ENCODE results near the gene ZNF141.
A peak's percentile ranks its signal among the peaks of the same experiment; 100 is the strongest.
"Not testable (repeated sequence)": the region's sequence is repeated elsewhere in the genome, so short reads cannot be mapped to it uniquely, and the experiment has no call there.

Gene ZNF141

DNA sequence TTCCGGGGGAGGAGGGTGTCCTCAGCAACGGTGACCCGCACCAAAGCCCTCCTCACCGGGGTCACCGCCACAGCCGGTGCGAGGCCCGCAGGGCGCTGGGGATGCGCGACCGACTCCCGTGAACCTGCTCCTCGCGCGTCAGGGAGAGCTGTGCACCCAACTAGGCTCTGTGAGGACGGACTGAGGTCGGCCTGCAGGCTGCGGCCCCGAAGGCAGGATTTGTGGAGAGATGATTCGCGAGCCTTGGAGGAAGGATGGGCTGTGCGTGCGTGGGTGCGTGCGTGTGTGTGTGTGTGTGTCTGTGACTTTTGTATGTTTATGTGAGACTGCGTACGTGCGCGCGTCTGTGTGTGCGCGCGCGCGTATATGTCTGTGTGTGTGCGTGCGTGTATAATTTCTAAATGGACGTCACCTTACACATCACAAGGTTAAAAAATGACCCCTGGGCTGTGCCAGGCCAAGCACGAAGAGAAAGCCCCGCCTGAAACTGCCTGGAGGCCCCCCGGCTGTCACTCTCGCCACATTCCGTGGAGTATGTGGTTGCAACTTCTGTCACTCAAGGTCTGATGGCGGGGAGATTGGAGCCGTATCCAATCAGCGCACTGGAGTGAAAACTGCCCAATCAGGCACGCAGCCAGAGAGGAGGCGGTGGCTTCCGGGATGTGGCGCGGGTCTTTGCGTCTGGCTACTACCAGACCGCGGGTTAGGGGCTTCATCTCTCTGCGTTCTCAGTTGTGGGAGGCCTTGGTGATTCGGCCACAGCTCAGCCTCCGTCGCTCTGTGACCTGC, at the start of gene ZNF141:
Gene ZNF141, plus strand, starts transcription at position 672 of the 789 bp plus-strand sequence. CDS start 170 bp downstream, outside the sequence.
- peak; percentile 99 for DNase-seq (ENCODE audit: low spot score)

DNA sequence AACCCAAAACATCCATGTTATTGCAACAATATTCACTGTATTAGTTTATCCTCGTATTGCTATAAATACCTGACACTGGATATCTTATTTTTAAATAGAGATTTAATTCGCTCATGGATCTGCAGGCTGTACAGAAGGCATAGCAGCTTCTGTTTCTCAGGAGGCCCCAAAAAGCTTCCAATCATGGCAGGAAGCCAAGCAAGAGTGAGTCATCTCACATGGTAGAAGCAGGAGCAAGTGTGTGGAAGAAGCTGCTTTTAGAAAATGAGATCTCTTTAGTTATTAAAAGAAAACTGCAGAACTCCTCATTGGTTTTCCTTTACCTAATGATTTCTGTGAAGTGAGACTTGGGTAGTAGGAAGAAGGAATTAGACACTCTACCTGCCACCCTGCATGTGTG, 48.7 kb upstream of the ZNF141 start:
- DNase-seq (ENCODE audit: low spot score): no peak

DNA sequence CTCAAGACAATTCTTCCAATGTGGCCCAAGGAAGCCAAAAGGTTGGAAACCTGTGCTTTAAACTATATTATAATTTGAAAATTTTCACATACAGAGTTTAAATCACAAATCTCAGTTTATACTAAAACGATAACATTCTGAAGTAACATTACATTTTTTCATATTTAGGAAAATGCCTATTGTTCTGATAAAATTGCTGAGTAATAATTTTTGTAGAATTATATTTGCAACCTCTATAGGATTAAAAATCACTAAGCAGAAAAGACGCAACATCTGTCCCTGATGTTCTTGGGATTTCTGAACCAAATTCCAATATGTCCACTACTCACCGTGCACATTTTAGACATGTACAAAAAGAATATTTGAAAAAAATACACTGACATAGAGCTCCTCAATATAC, 42.9 kb upstream of the ZNF141 start:
- DNase-seq (ENCODE audit: low spot score): no peak

DNA sequence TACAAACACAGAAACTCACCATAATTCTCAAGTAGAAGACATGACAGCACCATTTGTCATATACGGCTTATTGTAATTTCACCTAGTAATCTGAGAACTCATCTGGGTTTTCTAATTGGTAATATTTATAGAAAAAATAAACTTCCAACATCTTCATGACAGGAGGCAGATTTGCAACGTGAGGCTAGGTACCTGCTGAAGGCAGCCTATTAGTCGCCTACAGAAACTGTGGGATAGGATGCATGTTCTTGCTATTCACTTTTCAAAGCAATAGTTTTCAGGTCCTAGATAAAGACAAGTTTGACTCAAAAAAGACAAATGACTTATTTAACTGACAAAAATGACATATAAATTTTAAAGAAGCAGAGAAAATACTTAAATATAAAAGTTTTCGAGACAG, 35.2 kb upstream of the ZNF141 start:
- DNase-seq (ENCODE audit: low spot score): no peak

DNA sequence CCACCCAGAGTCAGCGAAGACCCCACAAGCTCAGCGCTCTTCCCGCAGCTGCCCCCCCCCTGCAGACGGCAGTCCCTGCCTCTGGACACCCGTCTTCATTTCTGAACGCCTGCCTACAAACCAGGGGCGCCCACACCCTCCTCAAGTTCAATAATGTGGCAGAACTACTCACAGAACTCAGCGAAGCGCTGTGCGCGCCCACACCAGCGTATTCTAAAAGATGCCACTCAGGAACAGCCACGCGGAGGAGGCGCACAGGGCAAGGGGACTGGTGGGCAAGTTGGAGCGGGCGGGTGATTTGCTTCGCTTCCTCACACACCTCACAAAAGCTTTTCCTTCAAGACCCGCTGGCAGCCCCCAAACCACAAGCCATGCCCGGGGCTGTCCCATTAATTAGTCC, 33.1 kb upstream of the ZNF141 start:
- not testable (repeated sequence) for DNase-seq (ENCODE audit: low spot score)

DNA sequence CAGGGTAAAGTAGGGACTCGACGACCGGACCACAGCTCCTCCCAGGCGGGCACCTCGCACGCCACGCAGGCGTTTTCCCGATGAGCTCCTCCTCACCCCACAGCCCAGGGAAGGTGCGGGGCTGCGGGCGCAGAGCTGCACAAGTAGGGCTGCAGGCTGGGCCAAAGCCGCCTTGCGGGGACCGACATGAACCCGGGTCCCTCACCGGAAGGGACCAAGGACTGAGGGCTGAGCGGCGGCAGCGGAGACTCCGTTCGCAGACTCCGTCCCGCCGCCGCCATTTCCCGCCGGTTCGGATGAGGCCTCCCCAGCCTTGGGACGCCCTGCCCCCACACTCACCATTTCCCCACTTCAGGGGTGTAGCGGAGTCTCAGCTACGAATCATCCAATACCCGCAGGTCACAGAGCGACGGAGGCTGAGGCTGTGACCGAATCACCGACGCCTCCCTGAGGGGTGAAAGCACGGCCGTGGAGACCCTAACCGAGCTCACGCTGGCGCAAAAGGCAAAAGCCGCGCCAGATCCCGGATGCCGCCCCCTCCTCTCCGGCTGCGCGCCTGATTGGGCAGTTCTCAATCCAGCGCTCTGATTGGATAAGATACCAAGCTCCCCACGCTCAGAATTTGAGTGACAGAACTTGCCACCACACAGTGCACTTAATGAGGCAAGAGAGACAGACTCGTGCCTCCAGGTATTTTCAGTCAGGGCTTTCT, 32.5 kb upstream of the ZNF141 start, which contains the start of gene ZNF732:
Gene ZNF732, minus strand, starts transcription at position 506 of the 712 bp plus-strand sequence. Its CDS starts 164 bp downstream, at position 342.
- DNase-seq (ENCODE audit: low spot score): peak; percentile 93

DNA sequence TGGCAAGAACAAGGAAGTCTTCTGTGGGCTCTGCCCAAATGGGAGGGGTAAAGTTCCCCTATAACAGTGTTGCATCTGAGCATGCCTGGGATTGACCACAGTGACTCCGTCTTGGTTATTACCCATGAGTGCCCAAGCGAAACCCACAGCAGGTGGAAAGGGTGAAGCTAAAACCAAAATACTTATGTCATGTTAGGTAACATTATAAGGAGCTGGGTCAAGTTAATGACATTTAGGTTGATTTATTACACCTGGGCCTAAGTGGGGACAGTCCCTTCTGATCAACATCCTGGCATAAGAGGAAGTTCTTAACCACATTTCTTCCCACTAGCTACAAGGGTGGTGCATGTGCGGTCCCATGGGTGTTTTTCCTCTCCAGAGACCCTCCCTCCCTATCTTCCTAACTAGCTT, 31.1 kb upstream of the ZNF141 start:
- no peak for DNase-seq (ENCODE audit: low spot score)

DNA sequence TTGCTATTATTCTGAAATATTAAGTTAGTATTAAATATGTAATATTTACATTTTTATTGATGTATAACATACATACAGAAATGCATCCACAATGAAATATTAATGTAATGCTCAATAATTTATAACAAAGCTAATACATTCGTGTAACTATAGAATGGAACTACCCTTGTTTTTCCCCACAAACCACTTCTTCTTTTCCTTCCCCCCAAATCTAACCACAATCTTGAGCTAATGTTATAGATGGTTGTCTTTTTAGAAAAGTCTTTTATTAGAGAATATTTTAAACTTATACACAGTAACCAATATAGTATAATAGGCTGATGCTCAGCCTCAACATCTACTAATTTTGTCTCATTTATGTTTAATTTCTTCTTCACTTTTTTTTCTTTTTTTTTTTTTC, 27.8 kb upstream of the ZNF141 start:
- no peak for DNase-seq (ENCODE audit: low spot score)

DNA sequence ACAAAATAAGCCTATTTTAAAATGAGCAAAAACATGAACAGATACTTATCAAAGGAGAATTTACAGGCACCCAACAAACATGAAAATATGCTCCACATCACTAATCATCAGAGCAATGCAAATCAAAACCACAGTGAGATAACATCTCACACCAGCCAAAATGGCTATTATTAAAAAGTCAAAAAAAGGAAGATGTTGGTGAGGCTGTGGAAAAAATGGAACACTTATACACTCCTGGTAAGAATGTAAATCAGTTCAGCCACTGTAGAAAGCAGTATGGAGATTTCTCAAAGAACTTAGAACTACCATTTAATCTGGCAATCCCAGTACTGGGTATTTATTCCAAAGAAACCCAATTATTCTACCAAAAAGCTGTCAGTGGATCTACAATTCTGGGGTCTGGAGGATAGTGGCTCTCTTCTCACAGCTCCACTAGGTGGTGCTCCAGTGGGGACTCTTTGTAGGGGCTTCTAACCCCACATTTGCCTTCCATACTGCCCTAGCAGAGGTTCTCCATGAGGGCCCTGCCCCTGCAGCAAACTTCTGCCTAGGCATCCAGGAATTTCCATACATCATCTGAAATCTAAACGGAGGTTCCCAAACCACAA, 23.2 kb upstream of the ZNF141 start:
- DNase-seq (ENCODE audit: low spot score): no peak

DNA sequence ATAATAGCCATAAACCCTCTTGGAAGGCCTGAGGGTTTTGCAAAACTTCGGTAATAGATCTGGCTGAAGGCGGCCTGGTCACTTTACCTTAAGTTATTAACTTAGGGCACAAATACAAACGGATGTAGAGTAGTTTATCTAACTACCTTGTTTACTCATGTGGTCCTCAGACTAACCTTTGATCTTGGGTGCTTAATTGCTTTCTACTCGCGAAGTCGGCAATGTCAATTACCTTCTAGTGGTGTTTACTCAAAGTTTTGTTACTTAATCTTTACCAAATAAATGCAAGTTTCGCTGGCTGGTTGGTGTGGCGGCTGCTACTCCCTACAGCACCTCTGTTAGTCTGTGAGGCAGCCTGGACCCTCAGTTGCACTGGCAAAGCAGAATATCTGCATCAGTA, 8.9 kb upstream of the ZNF141 start:
- DNase-seq (ENCODE audit: low spot score): no peak

DNA sequence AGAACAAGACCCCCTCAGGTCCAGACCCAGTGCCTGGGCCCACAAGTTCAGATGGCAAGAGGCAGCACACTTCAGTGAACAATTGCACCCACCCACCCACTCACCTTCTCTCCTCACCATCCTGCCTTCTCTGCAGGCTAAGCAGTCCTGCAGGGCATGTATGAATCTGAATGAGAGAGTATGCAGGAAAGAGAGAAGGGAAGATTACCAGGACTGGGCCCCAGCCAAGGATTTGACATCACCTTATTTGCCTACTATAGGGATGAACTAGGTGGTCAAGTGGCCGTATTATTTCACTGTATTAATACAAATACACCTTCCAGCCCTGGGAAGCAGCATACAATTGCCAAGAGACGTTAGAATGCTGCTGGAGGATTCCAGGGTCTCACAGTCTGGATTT, 2.1 kb upstream of the ZNF141 start:
- no peak for DNase-seq (ENCODE audit: low spot score)

DNA sequence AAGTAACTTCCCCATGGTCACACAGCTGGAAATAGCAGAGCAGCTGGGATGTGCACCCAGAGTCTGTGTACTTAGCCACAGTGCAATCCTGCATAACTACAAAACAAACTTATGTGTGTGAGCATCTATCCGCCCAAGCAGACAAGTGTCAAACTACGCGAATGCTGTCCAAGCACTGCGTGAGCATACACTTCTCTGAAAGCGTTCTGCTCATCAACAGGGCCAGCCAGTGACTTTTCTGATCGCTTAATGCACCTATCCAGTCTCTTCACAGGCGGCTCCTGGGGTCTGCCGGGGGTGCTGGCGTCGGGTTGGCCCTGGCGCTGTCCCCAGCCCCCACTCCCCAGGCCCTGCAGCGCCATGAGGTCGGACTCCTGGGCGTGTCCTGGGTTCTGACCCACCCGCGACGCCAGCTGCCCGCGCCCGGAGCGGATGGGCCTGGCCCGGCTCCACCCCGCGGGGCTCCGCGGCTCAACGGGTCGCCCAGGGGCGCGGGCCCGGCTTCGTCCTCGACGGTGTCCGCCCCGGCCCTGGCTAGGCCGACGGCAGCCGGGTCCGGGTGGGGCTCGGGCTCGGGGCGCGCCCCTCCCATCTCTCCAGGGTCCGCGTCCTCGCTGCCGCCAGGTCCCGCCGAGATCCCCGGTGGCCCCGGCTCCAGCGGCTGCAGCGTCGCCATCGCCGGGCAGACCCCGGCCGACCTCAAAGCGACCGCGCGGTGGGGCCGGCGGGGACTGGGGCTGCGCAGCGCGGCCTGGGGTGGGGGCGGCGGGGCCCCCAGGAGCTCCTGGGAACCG, 1.3 kb upstream of the ZNF141 start:
- peak; percentile 63 for DNase-seq (ENCODE audit: low spot score)

DNA sequence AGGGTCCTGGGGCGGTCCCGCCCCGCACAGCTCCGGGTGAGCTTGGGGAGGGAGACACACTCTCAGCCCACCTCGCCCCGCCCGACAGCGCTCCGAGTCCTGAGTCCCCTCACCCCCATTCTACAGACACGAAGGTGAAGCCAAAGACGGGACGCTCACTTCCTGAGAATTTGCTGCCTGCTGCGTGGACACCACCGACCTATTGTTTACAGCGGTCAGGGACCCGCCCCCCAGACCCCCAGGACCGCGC, 796 bp upstream of the ZNF141 start:
- no peak for DNase-seq (ENCODE audit: low spot score)

DNA sequence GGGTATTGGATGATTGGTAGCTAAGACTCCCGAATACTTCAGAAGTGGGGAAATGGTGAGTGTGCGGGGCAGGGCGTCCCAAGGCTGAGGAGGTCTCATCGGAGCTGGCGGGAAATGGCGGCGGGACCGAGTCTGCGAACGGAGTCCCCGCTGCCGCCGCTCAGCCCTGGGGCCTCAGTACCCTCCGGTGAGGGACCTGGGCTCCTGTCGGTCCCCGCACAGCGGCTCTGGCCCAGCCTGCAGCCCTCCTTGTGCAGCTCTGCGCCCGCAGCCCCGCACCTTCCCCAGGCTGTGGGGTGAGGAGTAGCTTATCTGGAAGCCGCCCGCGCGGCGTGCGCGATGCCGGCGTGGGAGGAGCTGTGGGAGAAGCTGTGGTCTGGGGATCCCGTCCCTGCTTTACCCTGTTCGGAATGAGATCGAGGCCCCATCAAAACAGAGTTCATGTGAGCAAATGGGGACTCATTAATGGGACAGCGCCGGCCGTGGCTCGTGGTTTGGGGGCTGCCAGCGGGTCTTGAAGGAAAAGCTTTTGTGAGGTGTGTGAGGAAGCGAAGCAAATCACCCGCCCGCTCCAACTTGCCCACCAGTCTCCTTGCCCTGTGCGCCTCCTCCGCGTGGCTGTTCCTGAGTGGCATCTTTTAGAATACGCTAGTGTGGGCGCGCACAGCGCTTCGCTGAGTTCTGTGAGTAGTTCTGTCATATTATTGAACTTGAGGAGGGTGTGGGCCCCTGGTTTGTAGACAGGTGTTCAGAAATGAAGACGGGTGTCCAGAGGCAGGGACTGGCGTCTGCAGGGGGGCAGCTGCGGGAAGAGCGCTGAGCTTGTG, 531 bp downstream of the ZNF141 start:
- DNase-seq (ENCODE audit: low spot score): no peak

DNA sequence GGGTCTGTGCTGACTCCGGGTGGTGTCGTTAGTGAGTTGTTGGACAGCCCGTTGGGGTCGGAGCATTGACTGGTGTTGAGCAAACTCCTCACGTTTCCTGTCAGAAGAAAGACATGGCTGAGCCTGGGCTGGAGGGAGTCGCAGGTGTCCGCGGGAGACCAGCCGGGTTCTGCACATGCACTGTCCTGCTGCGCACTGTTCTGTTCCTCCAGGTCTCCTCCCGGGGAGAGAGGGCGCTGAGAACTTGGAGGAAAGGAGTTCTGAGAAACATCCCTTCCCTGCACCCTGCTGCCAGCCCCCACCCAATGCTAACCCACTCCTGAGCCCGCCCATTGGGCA, 1.1 kb downstream of the ZNF141 start:
- DNase-seq (ENCODE audit: low spot score): no peak

DNA sequence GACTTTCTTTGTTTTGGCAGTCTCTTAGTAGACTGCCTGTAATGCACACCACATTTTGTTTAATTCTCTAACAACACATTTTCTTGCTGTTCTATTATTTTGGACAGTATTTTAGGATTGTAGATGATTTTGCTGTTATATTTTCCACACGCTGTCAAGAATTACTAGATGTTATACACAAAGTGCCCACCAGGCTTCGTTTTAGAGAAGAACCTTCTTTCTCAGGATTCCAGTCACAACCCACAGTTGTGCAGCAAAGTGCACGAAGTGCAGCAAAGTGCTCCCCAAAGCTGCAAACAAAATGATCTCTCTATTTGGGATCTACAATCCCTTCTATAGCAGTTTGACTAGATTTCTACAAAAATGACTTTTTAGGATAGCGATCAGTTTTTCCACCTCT, 2.4 kb downstream of the ZNF141 start:
- peak; percentile 11 for DNase-seq (ENCODE audit: low spot score)

DNA sequence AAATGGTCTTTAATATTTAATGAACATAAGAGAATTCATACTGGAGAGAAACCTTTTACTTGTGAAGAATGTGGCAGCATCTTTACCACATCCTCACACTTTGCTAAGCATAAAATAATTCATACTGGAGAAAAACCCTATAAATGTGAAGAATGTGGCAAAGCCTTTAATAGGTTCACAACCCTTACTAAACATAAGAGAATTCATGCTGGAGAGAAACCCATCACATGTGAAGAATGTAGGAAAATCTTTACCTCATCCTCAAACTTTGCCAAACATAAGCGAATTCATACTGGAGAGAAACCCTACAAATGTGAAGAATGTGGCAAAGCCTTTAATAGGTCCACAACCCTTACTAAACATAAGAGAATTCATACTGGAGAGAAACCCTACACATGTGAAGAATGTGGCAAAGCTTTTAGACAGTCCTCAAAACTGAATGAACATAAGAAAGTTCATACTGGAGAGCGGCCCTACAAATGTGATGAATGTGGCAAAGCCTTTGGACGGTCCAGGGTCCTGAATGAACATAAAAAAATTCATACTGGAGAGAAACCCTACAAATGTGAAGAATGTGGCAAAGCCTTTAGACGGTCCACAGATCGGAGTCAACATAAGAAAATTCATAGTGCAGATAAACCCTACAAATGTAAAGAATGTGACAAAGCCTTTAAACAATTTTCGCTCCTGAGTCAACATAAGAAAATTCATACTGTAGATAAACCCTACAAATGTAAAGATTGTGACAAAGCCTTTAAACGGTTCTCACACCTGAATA, 35.6 kb downstream of the ZNF141 start:
- no peak for DNase-seq (ENCODE audit: low spot score)

DNA sequence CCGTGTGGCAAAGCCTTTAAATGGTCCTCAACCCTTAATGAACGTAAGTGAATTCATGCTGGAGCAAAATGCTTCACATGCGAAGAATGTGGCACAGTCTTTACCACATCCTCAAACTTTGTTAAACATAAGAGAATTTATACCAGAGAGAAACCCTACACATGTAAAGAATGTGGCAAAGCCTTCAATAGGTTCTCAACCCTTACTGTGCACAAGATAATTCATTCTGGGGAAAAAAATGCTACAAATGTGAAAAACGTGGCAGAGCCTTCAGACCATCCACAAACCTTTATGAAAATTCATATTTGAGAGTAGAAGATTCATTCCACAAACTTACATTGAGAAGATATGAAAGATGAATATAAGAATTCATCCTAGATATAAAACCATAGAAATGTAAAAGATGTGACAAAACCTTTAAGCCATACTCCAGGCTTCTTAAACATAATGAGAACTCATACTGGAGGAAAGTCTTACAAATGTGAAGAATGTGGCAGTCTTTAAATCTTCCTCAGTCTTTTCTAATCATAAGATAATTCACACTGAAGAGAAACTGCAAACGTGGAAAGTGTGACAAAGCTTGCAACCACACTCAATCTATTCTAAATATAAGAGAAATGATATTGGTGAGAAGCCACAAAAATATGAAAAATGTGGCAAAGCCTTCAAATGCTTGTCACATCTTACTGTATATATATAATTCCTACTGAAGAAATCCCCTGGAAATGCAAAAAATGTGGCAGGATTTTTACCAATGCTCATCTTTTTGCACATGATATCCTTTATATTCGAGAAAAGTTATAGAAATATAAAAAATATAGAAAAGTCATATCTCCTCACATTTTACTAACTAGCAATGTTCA, 36.9 kb downstream of the ZNF141 start:
- DNase-seq (ENCODE audit: low spot score): no peak

DNA sequence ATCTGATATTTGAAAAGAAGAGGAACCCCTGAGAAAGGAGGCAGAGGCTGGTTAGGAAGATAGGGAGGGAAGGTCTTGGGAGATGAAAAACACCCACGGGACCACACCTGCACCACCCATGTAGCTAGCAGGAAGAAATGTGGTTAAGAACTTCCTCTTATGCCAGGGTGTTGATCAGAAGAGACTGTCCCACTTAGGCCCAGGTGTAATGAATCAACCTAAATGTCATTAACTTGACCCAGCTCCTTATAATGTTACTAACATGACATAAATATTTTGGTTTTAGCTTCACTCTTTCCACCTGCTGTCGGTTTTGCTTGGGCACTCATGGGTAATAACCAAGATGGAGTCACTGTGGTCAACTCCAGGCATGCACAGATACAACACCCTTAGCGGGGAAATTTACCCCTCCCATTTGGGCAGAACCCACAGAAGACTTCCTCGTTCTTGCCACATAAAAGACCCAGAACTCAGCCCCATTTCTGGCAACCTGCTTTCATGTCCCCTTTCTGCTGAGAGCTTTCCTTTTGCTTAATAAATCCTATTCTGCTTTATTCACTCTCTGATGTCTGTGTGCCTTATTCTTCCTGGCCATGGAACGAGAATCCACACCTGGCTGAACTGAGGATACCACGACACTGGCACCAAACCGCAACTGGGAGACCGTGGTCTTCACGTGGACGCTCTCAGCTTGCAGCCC, 46.8 kb downstream of the ZNF141 start:
- no peak for DNase-seq (ENCODE audit: low spot score)

Measured in iPS-NIHi11 (cell line).